CD4-positive, alpha-beta T cell (primary cell): Measurements from ENCODE around the gene MSI2. TPM values are rescaled to one million over a fixed set of nuclear protein-coding genes. Genes with fewer than 3 reads are reported as not detected.

Source experiments
- ATAC-seq: fragments of 200-7000 bp; cut with Tn5 transposase; one replicate; pipeline ENCODE4 v1.10.0; 2022; ENCODE audit warnings: mild to moderate bottlenecking; ENCODE audit not compliant: poor library complexity
- CTCF ChIA-PET: fragments of 350-600 bp; sonication (Branson Sonifier 250); formaldehyde crosslinking; loops from one replicate; lab custom pipeline; 2021; ENCODE audit warnings: antibody characterized with exemption, inconsistent platforms; lab: Charles Lee
- POLR2A ChIA-PET: fragments of 350-600 bp; sonication (Branson Sonifier 250); formaldehyde crosslinking; loops from one replicate; lab custom pipeline; 2021; ENCODE audit warnings: antibody characterized with exemption, inconsistent platforms; lab: Charles Lee
- DNase-seq, 14 experiments: peaks; one replicate each; pipeline ENCODE4 v3.0.0-alpha.2; 2013 to 2020; ENCODE audit warnings: mixed read lengths in 2 of 14
- H3K27ac ChIP-seq, 2 donors: one replicate each; pipeline versions ENCODE4 v1.5.1 to v1.7.0; 2013; ENCODE audit warnings: low read length in 2 of 2, low read depth in 1 of 2, mild to moderate bottlenecking in 1 of 2
- H3K27me3 ChIP-seq, 2 experiments: 1 replicate in 1 of 2; 2 replicates in 1 of 2; pipeline versions ENCODE4 v1.6.1 to v1.7.0; 2013; ENCODE audit warnings: low read length in 2 of 2, control low read depth in 1 of 2, mild to moderate bottlenecking in 1 of 2, moderate library complexity in 1 of 2; ENCODE audit not compliant: insufficient read depth in 2 of 2, control insufficient read depth in 1 of 2
- H3K36me3 ChIP-seq: one replicate; pipeline ENCODE4 v1.6.1; 2013; ENCODE audit warnings: low read length, control low read depth; ENCODE audit not compliant: insufficient read depth
- H3K4me1 ChIP-seq: one replicate; pipeline ENCODE4 v1.6.1; 2013; ENCODE audit warnings: low read length, control low read depth; ENCODE audit not compliant: insufficient read depth
- H3K4me3 ChIP-seq: one replicate; pipeline ENCODE4 v1.5.1; 2013; ENCODE audit warnings: mild to moderate bottlenecking, low read length, moderate library complexity
- H3K9me3 ChIP-seq, 2 experiments: 1 replicate in 1 of 2; 2 replicates in 1 of 2; pipeline versions ENCODE4 v1.6.1 to v1.7.0; 2013; ENCODE audit warnings: low read length in 2 of 2, mild to moderate bottlenecking in 2 of 2, control low read depth in 1 of 2, moderate library complexity in 1 of 2; ENCODE audit not compliant: control insufficient read depth in 1 of 2, insufficient read depth in 1 of 2
- H3K27ac Mint-ChIP-seq: one replicate; pipeline ENCODE4 v1.8.0; 2020; ENCODE audit warnings: mixed read lengths
- H3K27me3 Mint-ChIP-seq: one replicate; pipeline ENCODE4 v1.8.0; 2021; ENCODE audit warnings: mixed read lengths
- H3K36me3 Mint-ChIP-seq: one replicate; pipeline ENCODE4 v1.8.0; 2021; ENCODE audit warnings: low read depth, mixed read lengths
- H3K4me1 Mint-ChIP-seq: one replicate; pipeline ENCODE4 v1.8.0; 2021; ENCODE audit warnings: low read depth, mixed read lengths
- H3K4me3 Mint-ChIP-seq: one replicate; pipeline ENCODE4 v1.8.0; 2020; ENCODE audit warnings: mild to moderate bottlenecking, mixed read lengths
- H3K9me3 Mint-ChIP-seq: one replicate; pipeline ENCODE4 v1.8.0; 2020; ENCODE audit warnings: mixed read lengths
- intact Hi-C, 2 experiments: fragments of 100-400 bp; cut with DNase I in 1 of 2; cut with micrococcal nuclease in 1 of 2; formaldehyde crosslinking; loops; one replicate each; pipeline versions ENCODE4 v1.15.1 to v1.9.0; 2023 to 2025; cut with DNase I, micrococcal nuclease
- total RNA-seq, 174 experiments: library from RNA in 2 of 174; stranded (reverse) in 2 of 174; gene quantifications; one replicate each; pipeline ENCODE4 v1.2.3 and lab custom pipeline; 2021 to 2026
- TF ChIP-seq, protein P1 (sequence below): fragments of 200-600 bp; IDR thresholded peaks from one replicate; pipeline ENCODE4 v1.8.0; 2022; ENCODE audit warnings: antibody characterized with exemption, mild to moderate bottlenecking

The MSI2 gene
- total RNA-seq, 2 experiments from 2014 or later: 129 to 132 TPM

DNA sequence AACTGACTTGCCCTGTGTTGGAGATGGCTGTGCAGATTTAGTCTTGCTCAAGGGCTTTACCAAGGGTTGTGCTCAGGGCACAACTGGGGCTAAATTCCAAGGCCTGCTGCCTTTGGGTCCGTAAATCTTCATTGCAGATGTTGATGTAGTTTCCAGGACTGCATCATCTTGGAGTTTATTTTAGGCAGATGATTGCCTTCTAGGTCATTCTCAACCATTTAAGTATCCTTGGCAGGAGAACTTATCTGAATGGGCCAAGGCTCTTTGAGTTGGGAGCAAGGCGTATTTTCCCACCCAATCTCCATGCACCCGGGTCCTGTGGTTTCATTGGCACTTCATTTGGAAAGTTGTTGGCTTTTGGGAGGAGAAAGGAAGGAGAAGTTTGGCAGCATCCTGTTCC, 200.3 kb downstream of the MSI2 start:
- intact Hi-C loops: no loop called here
- H3K27ac Mint-ChIP-seq: no peak overlapping the region

DNA sequence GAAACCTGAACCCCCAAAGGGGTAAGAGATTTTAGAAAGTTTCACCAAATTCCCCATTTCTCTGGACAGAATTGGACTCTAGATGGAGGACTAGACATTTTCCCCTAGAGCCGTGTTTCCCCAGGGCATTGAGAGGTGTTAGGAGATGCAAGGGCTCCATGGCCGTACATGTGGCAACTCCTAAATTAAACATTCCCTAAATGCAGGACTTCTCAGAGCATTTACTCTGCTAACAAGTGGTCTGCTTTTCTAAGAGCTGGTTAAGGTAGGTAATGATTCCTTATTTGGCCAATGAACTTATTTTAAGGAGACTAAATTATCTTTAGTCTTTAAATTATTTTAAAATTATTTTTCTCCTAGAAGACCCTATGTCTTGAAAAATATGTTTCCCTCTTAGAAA, 200.9 kb downstream of the MSI2 start:
- TF ChIP-seq, protein P1, sequence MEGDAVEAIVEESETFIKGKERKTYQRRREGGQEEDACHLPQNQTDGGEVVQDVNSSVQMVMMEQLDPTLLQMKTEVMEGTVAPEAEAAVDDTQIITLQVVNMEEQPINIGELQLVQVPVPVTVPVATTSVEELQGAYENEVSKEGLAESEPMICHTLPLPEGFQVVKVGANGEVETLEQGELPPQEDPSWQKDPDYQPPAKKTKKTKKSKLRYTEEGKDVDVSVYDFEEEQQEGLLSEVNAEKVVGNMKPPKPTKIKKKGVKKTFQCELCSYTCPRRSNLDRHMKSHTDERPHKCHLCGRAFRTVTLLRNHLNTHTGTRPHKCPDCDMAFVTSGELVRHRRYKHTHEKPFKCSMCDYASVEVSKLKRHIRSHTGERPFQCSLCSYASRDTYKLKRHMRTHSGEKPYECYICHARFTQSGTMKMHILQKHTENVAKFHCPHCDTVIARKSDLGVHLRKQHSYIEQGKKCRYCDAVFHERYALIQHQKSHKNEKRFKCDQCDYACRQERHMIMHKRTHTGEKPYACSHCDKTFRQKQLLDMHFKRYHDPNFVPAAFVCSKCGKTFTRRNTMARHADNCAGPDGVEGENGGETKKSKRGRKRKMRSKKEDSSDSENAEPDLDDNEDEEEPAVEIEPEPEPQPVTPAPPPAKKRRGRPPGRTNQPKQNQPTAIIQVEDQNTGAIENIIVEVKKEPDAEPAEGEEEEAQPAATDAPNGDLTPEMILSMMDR: no peak
- ChIA-PET CTCF (no interaction called here), POLR2A (no interaction called here)
- Histone ChIP-seq H3K4me1 (peaks cover 70% of the 10 kb centered on the region), H3K4me3 (no peak overlapping the region), H3K36me3 (peaks cover 1% of the 10 kb centered on the region), H3K27ac (no peak overlapping the region), H3K9me3 (no peaks in the 10 kb centered on the region), H3K27me3 (no peaks in the 10 kb centered on the region)
- no peaks in the 10 kb centered on the region for H3K36me3 Mint-ChIP-seq
- no peak overlapping the region for H3K27ac Mint-ChIP-seq
- no peak for ATAC-seq
- no peaks in the 10 kb centered on the region for H3K27me3 Mint-ChIP-seq
- no peak for DNase-seq
- intact Hi-C loops: no loop called here
- peaks cover 76% of the 10 kb centered on the region for H3K4me1 Mint-ChIP-seq
- no peaks in the 10 kb centered on the region for H3K9me3 Mint-ChIP-seq
- H3K4me3 Mint-ChIP-seq: no peak overlapping the region

More for the DNA sequence above, 200.3 kb downstream of the MSI2 start:
- Histone ChIP-seq H3K4me3 (no peak overlapping the region), H3K9me3 (no peaks in the 10 kb centered on the region), H3K36me3 (peaks cover 4% of the 10 kb centered on the region), H3K27ac (no peak overlapping the region), H3K27me3 (no peaks in the 10 kb centered on the region), H3K4me1 (peaks cover 71% of the 10 kb centered on the region)
- ATAC-seq: no peak
- ChIA-PET CTCF (no interaction called here), POLR2A (no interaction called here)
- no peak overlapping the region for H3K4me3 Mint-ChIP-seq
- no peaks in the 10 kb centered on the region for H3K9me3 Mint-ChIP-seq
- peaks cover 77% of the 10 kb centered on the region for H3K4me1 Mint-ChIP-seq
- H3K36me3 Mint-ChIP-seq: no peaks in the 10 kb centered on the region
- no peaks in the 10 kb centered on the region for H3K27me3 Mint-ChIP-seq
- no peak for DNase-seq
- TF ChIP-seq, protein P1: no peak

DNA sequence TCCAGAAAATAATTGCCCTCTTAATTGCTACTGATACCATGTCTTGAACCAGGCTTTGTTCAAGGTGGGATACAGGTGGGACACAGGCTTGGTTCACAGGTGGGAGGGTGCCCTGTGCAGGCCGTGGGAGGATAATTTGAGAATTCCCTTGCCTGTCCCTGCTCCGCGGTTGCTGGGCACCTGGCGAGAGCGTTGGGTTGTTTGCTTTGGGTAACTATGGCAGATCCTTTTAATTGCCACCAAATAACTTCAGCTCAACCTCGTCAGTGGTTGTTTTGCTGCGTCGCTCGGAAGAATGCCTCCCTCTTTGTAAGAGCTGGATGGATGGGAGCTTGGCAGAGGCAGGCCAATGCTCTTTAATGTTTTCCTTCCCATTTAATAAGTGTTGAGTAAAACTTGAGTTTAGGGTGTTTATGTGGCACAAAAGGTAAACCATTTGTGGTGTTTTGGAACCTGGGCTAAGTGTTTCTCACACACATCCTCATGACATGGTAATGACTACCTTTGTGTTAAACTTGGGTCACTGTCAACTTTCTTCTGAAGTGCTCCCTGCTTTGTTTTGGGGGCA, 202.5 kb downstream of the MSI2 start:
- H3K4me3 Mint-ChIP-seq: no peak overlapping the region
- DNase-seq: no peak
- Histone ChIP-seq H3K9me3 (no peaks in the 10 kb centered on the region), H3K4me1 (peaks cover 64% of the 10 kb centered on the region), H3K27ac (no peak overlapping the region), H3K27me3 (no peaks in the 10 kb centered on the region), H3K4me3 (no peak overlapping the region), H3K36me3 (no peaks in the 10 kb centered on the region)
- H3K36me3 Mint-ChIP-seq: no peaks in the 10 kb centered on the region
- H3K27me3 Mint-ChIP-seq: no peaks in the 10 kb centered on the region
- H3K4me1 Mint-ChIP-seq: peaks cover 69% of the 10 kb centered on the region
- ChIA-PET CTCF (no interaction called here), POLR2A (interaction anchor here (0.6 kb wide), 1 partner anchor 16 kb away, joined by 3 read pairs; no protein-coding TSS in a partner anchor)
- no peaks in the 10 kb centered on the region for H3K9me3 Mint-ChIP-seq
- TF ChIP-seq, protein P1: no peak
- ATAC-seq: no peak
- intact Hi-C loops: no loop called here
- H3K27ac Mint-ChIP-seq: no peak overlapping the region
